ENCODE measurements around the gene TBX18. TPM values are rescaled to one million over a fixed set of nuclear protein-coding genes. Genes with fewer than 3 reads are reported as not detected.

The TBX18 gene
- total and polyA plus RNA-seq, 4 donors = 11.0 to 78.8 (median 66.9) TPM

DNA sequence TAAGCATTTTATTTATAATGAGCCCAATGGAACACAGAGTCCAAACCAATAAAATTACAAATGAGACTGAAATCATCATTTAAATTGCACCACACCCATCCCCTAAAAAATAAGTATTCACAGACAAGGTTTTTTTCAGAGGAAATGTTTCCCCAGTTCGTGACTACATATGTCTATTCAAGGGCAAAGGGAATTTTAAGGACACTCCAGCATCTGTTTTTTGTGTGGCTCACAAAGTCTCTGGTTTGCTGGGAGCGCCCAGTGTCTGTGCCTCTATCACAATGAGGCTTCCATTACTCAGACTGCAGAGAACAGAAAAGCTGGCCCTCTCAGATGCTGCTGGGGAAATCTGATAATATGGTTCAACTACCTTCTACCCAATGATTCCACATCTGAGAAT, 16.0 kb downstream of the TBX18 start:
- WGBS, 2 donors = 45 to 54% methylated on average over 2 of the region's 2 CpGs
- ATAC-seq (ENCODE audit: low FRiP score) = no peak
- H3K4me3 ChIP-seq (ENCODE audit: low read length in 2 of 2) = no peak overlapping the region
- no peak for DNase-seq
- intact Hi-C loops (cut with DNase I) = no loop called here
- no peaks in the 10 kb centered on the region for H3K9me3 ChIP-seq (ENCODE audit: control insufficient read depth, low read length)
- peaks cover 2 to 3% of the 10 kb centered on the region in 2 donors for H3K36me3 ChIP-seq (ENCODE audit: control insufficient read depth in 1 of 2, insufficient read depth in 2 of 2, low read length in 1 of 2)
- H3K27ac ChIP-seq (ENCODE audit: low read depth in 1 of 2, low read length in 2 of 2) = no peak overlapping the region
- H3K27me3 ChIP-seq (ENCODE audit: control insufficient read depth in 1 of 2, insufficient read depth in 2 of 2, low read length in 1 of 2) = no peaks in the 10 kb centered on the region
- H3K4me1 ChIP-seq (ENCODE audit: control insufficient read depth in 1 of 2, insufficient read depth in 2 of 2, low read length in 2 of 2) = peaks cover 4 to 7% of the 10 kb centered on the region in 2 donors

DNA sequence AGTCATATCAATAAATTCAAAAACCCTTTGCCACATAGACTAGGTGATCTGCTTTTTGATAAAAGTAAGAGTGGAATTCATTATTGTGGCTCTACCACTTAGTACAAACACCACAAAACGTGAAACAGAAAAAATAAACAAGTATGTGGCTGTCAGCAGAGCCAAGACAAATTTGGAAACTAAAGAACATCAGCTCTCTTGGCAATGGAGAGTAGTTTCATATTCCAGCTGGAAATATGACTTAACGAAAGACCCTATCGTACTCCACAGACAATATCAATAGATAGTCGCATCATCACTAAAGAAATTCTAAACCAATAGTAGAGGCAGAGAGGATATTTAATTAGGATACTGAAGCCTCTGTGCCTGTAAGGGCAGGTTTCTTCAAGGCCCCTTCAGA, 20.8 kb downstream of the TBX18 start:
- intact Hi-C loops (cut with DNase I) = loop anchor here in 1 of 2 donors (5.0 kb wide), 2 partner anchors 36 to 56 kb away; no protein-coding TSS in a partner anchor
- H3K27ac ChIP-seq (ENCODE audit: low read depth in 1 of 2, low read length in 2 of 2) = no peak overlapping the region
- 2 to 8% methylated on average over 4 of the region's 4 CpGs for WGBS, 2 donors

DNA sequence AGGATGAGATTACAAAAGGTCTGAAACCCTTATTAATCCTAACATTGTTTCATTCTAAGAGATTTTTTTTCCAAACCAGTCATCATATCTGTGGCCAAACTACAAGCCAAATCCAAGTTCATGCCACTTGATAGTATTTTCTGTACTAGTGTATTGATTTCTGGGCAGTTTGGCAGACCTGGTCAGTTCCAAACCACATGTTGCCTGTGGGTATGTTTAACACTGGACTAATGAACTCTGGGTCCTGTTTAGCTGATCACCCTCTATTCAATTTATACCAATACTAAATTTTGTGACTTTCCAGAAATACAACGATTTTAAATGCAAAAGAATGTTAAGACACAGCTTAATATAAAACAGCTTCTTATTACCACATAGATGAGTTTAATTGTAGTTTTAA, 24.0 kb downstream of the TBX18 start:
- Histone ChIP-seq H3K9me3 (ENCODE audit: control insufficient read depth, low read length) (no peaks in the 10 kb centered on the region), H3K27me3 (ENCODE audit: control insufficient read depth in 1 of 2, insufficient read depth in 2 of 2, low read length in 1 of 2) (no peaks in the 10 kb centered on the region), H3K27ac (ENCODE audit: low read depth in 1 of 2, low read length in 2 of 2) (no peak overlapping the region), H3K36me3 (ENCODE audit: control insufficient read depth in 1 of 2, insufficient read depth in 2 of 2, low read length in 1 of 2) (peaks cover 4 to 11% of the 10 kb centered on the region in 2 donors), H3K4me1 (ENCODE audit: control insufficient read depth in 1 of 2, insufficient read depth in 2 of 2, low read length in 2 of 2) (peaks cover 4 to 6% of the 10 kb centered on the region in 2 donors), H3K4me3 (ENCODE audit: low read length in 2 of 2) (no peak overlapping the region)
- 69 to 75% methylated on average over 1 of the region's 1 CpG for WGBS, 2 donors
- intact Hi-C loops (cut with DNase I) = loop anchor here in 1 of 2 donors (5.0 kb wide), 2 partner anchors 33 to 53 kb away; no protein-coding TSS in a partner anchor
- no peak for ATAC-seq (ENCODE audit: low FRiP score)
- no peak for DNase-seq

More for the DNA sequence above, 20.8 kb downstream of the TBX18 start:
- no peaks in the 10 kb centered on the region for H3K27me3 ChIP-seq (ENCODE audit: control insufficient read depth in 1 of 2, insufficient read depth in 2 of 2, low read length in 1 of 2)
- peak overlapping the region in 1 of 2 donors; percentile 18 for H3K4me3 ChIP-seq (ENCODE audit: low read length in 2 of 2)
- DNase-seq (no peak), ATAC-seq (ENCODE audit: low FRiP score) (no peak)
- peaks cover 3% of the 10 kb centered on the region in 2 donors for H3K36me3 ChIP-seq (ENCODE audit: control insufficient read depth in 1 of 2, insufficient read depth in 2 of 2, low read length in 1 of 2)
- H3K9me3 ChIP-seq (ENCODE audit: control insufficient read depth, low read length) = no peaks in the 10 kb centered on the region
- peaks cover 4 to 6% of the 10 kb centered on the region in 2 donors for H3K4me1 ChIP-seq (ENCODE audit: control insufficient read depth in 1 of 2, insufficient read depth in 2 of 2, low read length in 2 of 2)

DNA sequence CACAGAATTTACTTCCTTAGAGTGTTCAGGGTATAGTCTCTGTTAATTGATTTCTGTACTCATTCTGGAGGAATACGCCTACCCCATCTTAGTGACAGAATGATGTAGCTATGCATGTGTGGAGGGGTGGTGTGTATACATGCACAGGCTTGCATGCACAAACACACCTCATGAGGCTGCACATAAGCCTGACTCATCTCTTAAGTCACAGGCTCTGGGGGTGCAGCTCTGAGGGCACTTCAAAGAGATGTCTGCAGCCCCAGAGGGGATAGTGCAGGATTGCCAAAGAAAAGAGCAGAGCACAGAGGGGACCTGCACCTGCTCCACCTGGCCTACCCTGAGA, 24.6 kb downstream of the TBX18 start:
- no peak overlapping the region for H3K4me3 ChIP-seq (ENCODE audit: low read length in 2 of 2)
- DNase-seq (no peak), ATAC-seq (ENCODE audit: low FRiP score) (no peak)
- H3K4me1 ChIP-seq (ENCODE audit: control insufficient read depth in 1 of 2, insufficient read depth in 2 of 2, low read length in 2 of 2) = peaks cover 4 to 6% of the 10 kb centered on the region in 2 donors
- 96 to 100% methylated on average over 1 of the region's 1 CpG for WGBS, 2 donors
- H3K27me3 ChIP-seq (ENCODE audit: control insufficient read depth in 1 of 2, insufficient read depth in 2 of 2, low read length in 1 of 2) = no peaks in the 10 kb centered on the region
- no peaks in the 10 kb centered on the region for H3K9me3 ChIP-seq (ENCODE audit: control insufficient read depth, low read length)
- intact Hi-C loops (cut with DNase I) = loop anchor here in 1 of 2 donors (5.0 kb wide), 2 partner anchors 33 to 53 kb away; no protein-coding TSS in a partner anchor
- peaks cover 5 to 11% of the 10 kb centered on the region in 2 donors for H3K36me3 ChIP-seq (ENCODE audit: control insufficient read depth in 1 of 2, insufficient read depth in 2 of 2, low read length in 1 of 2)
- no peak overlapping the region for H3K27ac ChIP-seq (ENCODE audit: low read depth in 1 of 2, low read length in 2 of 2)

DNA sequence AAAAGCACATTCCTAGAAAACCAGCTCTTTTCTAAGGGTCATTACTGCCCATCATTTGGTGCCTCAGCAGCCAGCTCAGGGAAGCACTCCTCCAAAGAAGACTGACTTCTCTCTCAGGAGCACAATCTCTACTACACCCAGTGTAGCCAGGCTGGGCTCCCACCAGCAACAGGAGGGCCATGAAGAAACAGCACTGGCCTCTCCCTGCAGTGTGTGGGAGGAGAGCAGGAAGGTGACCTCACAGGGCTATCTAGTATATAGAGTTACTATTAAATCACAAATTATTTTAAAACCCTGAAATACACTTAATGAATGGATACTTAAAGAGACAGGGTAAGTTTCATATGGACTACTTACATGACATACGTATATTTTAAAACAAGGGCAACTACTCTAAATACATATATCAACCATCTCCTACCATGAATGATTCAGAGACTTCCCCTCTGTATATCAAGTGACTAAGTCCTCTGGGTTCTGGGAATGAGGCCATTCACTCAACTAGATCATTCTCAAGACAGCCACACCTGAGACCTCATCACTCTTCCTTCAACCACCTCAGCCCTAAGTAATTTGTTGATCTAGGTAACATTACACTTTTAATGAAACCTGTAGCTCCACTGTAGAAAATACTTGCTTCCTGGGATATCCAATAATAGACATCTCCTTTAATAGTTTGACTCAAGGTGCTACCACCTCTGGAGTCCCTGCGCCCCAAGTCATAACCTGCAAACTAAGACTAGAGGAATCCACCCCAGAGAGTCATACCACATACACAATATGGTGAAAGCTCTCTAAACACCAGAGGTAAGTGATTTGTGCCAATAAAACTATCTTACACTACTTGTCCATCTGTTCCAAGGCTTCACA, 25.2 kb downstream of the TBX18 start:
- Histone ChIP-seq H3K27ac (ENCODE audit: low read depth in 1 of 2, low read length in 2 of 2) (no peak overlapping the region), H3K4me1 (ENCODE audit: control insufficient read depth in 1 of 2, insufficient read depth in 2 of 2, low read length in 2 of 2) (peaks cover 4 to 6% of the 10 kb centered on the region in 2 donors), H3K36me3 (ENCODE audit: control insufficient read depth in 1 of 2, insufficient read depth in 2 of 2, low read length in 1 of 2) (peaks cover 5 to 11% of the 10 kb centered on the region in 2 donors), H3K27me3 (ENCODE audit: control insufficient read depth in 1 of 2, insufficient read depth in 2 of 2, low read length in 1 of 2) (no peaks in the 10 kb centered on the region), H3K9me3 (ENCODE audit: control insufficient read depth, low read length) (no peaks in the 10 kb centered on the region), H3K4me3 (ENCODE audit: low read length in 2 of 2) (no peak overlapping the region)
- 92 to 96% methylated on average over 2 of the region's 2 CpGs for WGBS, 2 donors
- ATAC-seq (ENCODE audit: low FRiP score) = no peak
- intact Hi-C loops (cut with DNase I) = no loop called here
- DNase-seq = no peak

DNA sequence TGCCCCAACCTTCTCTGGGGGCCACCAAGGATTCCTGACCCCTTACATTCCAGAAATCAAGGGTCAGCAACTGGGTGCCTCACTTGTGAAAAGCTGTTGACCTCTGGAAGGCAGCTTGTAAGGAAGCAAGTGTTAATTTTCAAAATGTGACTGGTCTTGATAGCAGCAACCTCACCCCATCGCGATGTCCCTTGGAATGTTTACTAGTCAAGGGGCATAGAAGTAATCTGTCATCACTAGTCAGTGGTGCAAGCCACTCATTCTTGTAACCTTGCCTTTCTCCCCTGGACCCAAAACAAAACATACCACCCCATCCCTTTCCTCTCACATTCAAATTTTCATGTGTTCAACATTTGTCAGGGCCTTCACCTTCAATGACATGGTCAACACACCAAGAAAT, 30.5 kb downstream of the TBX18 start:
- H3K27ac ChIP-seq (ENCODE audit: low read depth in 1 of 2, low read length in 2 of 2) = no peak overlapping the region
- H3K36me3 ChIP-seq (ENCODE audit: control insufficient read depth in 1 of 2, insufficient read depth in 2 of 2, low read length in 1 of 2) = peaks cover 8 to 11% of the 10 kb centered on the region in 2 donors
- no peak for DNase-seq
- no peaks in the 10 kb centered on the region for H3K27me3 ChIP-seq (ENCODE audit: control insufficient read depth in 1 of 2, insufficient read depth in 2 of 2, low read length in 1 of 2)
- no peak overlapping the region for H3K4me3 ChIP-seq (ENCODE audit: low read length in 2 of 2)
- intact Hi-C loops (cut with DNase I) = no loop called here
- no peaks in the 10 kb centered on the region for H3K9me3 ChIP-seq (ENCODE audit: control insufficient read depth, low read length)
- 53 to 60% methylated on average over 2 of the region's 2 CpGs for WGBS, 2 donors
- ATAC-seq (ENCODE audit: low FRiP score) = no peak
- no peaks in the 10 kb centered on the region for H3K4me1 ChIP-seq (ENCODE audit: control insufficient read depth in 1 of 2, insufficient read depth in 2 of 2, low read length in 2 of 2)

DNA sequence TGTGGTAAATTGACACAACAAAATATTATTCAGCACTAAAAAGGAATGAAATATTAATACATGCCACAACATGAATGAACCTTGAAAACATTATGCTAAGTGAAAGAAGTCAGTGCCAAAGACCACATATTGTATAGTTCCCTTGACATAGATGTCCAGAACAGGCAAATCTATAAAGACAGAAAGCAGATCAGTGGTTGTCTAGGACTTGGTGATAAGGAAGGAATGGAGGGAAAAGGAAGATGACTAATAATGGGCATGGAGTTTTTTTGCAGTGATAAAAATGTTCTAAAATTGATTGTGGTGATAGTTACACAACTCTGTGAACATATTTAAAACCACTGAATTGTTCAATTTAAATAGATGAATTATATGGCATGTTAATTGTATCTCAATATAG, 32.5 kb downstream of the TBX18 start:
- DNase-seq = no peak
- Histone ChIP-seq H3K27me3 (ENCODE audit: control insufficient read depth in 1 of 2, insufficient read depth in 2 of 2, low read length in 1 of 2) (no peaks in the 10 kb centered on the region), H3K4me3 (ENCODE audit: low read length in 2 of 2) (no peak overlapping the region), H3K4me1 (ENCODE audit: control insufficient read depth in 1 of 2, insufficient read depth in 2 of 2, low read length in 2 of 2) (no peaks in the 10 kb centered on the region), H3K9me3 (ENCODE audit: control insufficient read depth, low read length) (no peaks in the 10 kb centered on the region), H3K36me3 (ENCODE audit: control insufficient read depth in 1 of 2, insufficient read depth in 2 of 2, low read length in 1 of 2) (peaks cover under 1 to 12% of the 10 kb centered on the region in 2 donors), H3K27ac (ENCODE audit: low read depth in 1 of 2, low read length in 2 of 2) (no peak overlapping the region)
- no peak for ATAC-seq (ENCODE audit: low FRiP score)
- intact Hi-C loops (cut with DNase I) = no loop called here

DNA sequence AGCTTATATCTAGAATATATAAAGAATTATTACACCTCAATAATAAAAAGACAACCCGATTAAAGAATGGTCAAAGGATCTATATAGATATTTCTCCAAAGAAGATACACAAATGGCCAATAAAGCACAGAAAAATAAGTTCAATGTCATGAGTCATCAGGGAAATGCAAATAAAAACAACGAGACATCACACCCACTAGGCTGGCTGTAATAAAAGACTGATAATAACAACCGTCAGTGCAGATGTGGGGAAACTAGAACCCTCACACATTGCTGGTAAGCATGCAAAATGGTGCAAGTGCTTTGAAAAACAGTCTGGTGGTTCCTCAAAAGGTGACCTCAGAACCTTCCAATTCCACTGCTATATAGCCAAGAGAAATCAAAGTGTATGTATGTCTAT, 33.0 kb downstream of the TBX18 start:
- intact Hi-C loops (cut with DNase I) = no loop called here
- H3K9me3 ChIP-seq (ENCODE audit: control insufficient read depth, low read length) = no peaks in the 10 kb centered on the region
- no peaks in the 10 kb centered on the region for H3K4me1 ChIP-seq (ENCODE audit: control insufficient read depth in 1 of 2, insufficient read depth in 2 of 2, low read length in 2 of 2)
- H3K4me3 ChIP-seq (ENCODE audit: low read length in 2 of 2) = no peak overlapping the region
- ATAC-seq (ENCODE audit: low FRiP score) = no peak
- DNase-seq = no peak
- WGBS, 2 donors = 82 to 87% methylated on average over 3 of the region's 3 CpGs
- no peaks in the 10 kb centered on the region for H3K27me3 ChIP-seq (ENCODE audit: control insufficient read depth in 1 of 2, insufficient read depth in 2 of 2, low read length in 1 of 2)
- peaks cover 0 to 12% of the 10 kb centered on the region in 2 donors for H3K36me3 ChIP-seq (ENCODE audit: control insufficient read depth in 1 of 2, insufficient read depth in 2 of 2, low read length in 1 of 2)
- no peak overlapping the region for H3K27ac ChIP-seq (ENCODE audit: low read depth in 1 of 2, low read length in 2 of 2)

DNA sequence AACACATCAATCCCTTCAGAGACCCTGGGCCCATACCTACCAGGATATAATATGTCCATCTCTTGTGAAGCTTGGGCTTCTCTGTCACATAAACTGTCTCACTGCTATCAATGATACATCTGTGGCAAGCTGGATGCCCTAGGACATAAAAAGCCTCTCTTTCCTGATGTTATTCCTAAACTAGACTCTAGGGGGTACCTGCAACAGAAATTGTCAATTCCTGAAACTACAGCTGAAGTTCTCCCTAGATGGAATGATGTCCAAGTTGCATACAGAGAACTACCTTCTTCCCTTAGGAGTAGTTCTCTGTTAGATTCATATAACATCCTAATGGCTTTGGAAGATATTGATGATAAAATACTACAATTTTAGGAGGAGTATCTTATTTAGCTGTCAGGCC, 35.8 kb downstream of the TBX18 start:
- no peak overlapping the region for H3K4me3 ChIP-seq (ENCODE audit: low read length in 2 of 2)
- intact Hi-C loops (cut with DNase I) = no loop called here

More for the DNA sequence above, 35.8 kb downstream of the TBX18 start:
- Histone ChIP-seq H3K9me3 (ENCODE audit: control insufficient read depth, low read length) (no peaks in the 10 kb centered on the region), H3K27ac (ENCODE audit: low read depth in 1 of 2, low read length in 2 of 2) (no peak overlapping the region), H3K27me3 (ENCODE audit: control insufficient read depth in 1 of 2, insufficient read depth in 2 of 2, low read length in 1 of 2) (no peaks in the 10 kb centered on the region), H3K36me3 (ENCODE audit: control insufficient read depth in 1 of 2, insufficient read depth in 2 of 2, low read length in 1 of 2) (peaks cover 0 to 8% of the 10 kb centered on the region in 2 donors), H3K4me1 (ENCODE audit: control insufficient read depth in 1 of 2, insufficient read depth in 2 of 2, low read length in 2 of 2) (peaks cover 3 to 5% of the 10 kb centered on the region in 2 donors)
- ATAC-seq (ENCODE audit: low FRiP score) = no peak
- no peak for DNase-seq
